Measurements from ENCODE around the gene MCC.

DNA sequence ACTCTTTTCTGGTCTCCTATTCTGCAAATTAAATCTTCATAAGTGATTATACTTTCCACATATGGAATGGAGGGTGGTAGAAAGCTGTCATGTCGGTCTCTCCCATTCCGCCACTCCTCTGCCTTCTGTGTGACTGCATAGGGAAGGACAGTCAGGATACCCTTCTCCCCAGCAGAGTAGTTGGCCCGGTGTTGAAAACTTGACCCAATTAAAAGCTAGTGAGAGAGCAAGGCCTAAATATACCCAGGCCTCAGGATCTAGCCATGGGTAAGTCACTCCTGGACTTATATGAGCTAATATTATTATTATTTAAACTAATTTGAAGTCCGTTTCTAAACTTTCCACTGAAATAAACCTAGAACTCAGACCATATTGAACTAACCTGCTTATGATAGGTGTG, 248.2 kb downstream of the MCC start:
- TF ChIP-seq GATA2 (IDR thresholded peaks at IDR 0.05; ENCODE audit: low read depth, low read length) = no peak
- no peak for TF ChIP-seq GATA3 (IDR thresholded peaks at IDR 0.05; ENCODE audit: low read depth, low read length)
